Panc1 (cell line): ENCODE measurements around the gene MED8. TPM values are rescaled to one million over a fixed set of nuclear protein-coding genes. Genes with fewer than 3 reads are reported as not detected.
A peak's percentile ranks its signal among the peaks of the same experiment; 100 is the strongest.

Experiments
- ATAC-seq: fragments of 200-7000 bp; cut with Tn5 transposase; 2 replicates; pipeline ENCODE4 v1.9.1; 2020; ENCODE audit warnings: mild to moderate bottlenecking, moderate library complexity
- BruUV-seq: library from RNA; stranded (reverse); fragments of 400-500 nt; replicated peaks from 2 replicates; lab custom pipeline; 2021; lab: Mats Ljungman, UMichigan
- CTCF ChIA-PET: fragments of 300-600 bp; sonication (Branson Sonifier 250); formaldehyde crosslinking; loops from one replicate; lab custom pipeline; 2022; ENCODE audit warnings: antibody characterized with exemption; lab: Charles Lee
- POLR2A ChIA-PET: fragments of 300-600 bp; sonication (Branson Sonifier 250); formaldehyde crosslinking; loops from one replicate; lab custom pipeline; 2022; ENCODE audit warnings: antibody characterized with exemption; lab: Charles Lee
- DNase-seq: peaks from one replicate; pipeline ENCODE4 v3.0.0-alpha.2; 2010; ENCODE audit warnings: low read depth, low spot score
- H3K27ac ChIP-seq: 2 replicates; pipeline ENCODE4 v1.5.1; 2011; ENCODE audit warnings: mild to moderate bottlenecking, low read length, inconsistent platforms
- H3K27me3 ChIP-seq: fragments of 200-500 bp; sonication (Bioruptor generic); 2 replicates; pipeline ENCODE4 v1.6.0; 2014; ENCODE audit warnings: low read length, inconsistent platforms; ENCODE audit not compliant: control insufficient read depth, insufficient read depth
- H3K36me3 ChIP-seq: fragments of 200-500 bp; sonication (Bioruptor generic); 2 replicates; pipeline ENCODE4 v1.5.1; 2014; ENCODE audit warnings: inconsistent platforms, mild to moderate bottlenecking, low read length, moderate library complexity; ENCODE audit not compliant: control insufficient read depth, insufficient read depth
- H3K4me1 ChIP-seq: 2 replicates; pipeline ENCODE4 v1.5.1; 2011; ENCODE audit warnings: inconsistent platforms, mild to moderate bottlenecking, low read length, moderate library complexity; ENCODE audit not compliant: control insufficient read depth, insufficient read depth
- H3K4me3 ChIP-seq, 2 experiments: 2 replicates each; pipeline ENCODE4 v1.5.1; 2011 to 2012; ENCODE audit warnings: low read depth in 2 of 2, low read length in 2 of 2, mild to moderate bottlenecking in 2 of 2, inconsistent platforms in 1 of 2, moderate library complexity in 1 of 2
- H3K9me3 ChIP-seq: fragments of 200-500 bp; sonication (Bioruptor generic); 2 replicates; pipeline ENCODE4 v1.5.1; 2014; ENCODE audit warnings: low read depth, mild to moderate bottlenecking, inconsistent platforms, low read length, moderate library complexity; ENCODE audit not compliant: control insufficient read depth, insufficient read depth
- CTCF ChIP-seq: fragments of 450-650 bp; IDR thresholded peaks from 2 replicates; pipeline ENCODE4 v1.5.1; 2017; ENCODE audit warnings: mild to moderate bottlenecking
- POLR2AphosphoS5 ChIP-seq: IDR thresholded peaks from 2 replicates; pipeline ENCODE4 v1.6.1; 2012; ENCODE audit warnings: mild to moderate bottlenecking, low read depth, low read length, moderate library complexity
- REST ChIP-seq, 2 experiments: IDR thresholded peaks; 2 replicates each; pipeline ENCODE4 v1.6.1; 2011 to 2012; ENCODE audit warnings: low read depth in 2 of 2, control low read depth in 1 of 2, low read length in 1 of 2, mild to moderate bottlenecking in 1 of 2, moderate library complexity in 1 of 2; ENCODE audit not compliant: insufficient read depth in 1 of 2
- SIN3A ChIP-seq: IDR thresholded peaks from 2 replicates; pipeline ENCODE4 v1.6.1; 2012; ENCODE audit warnings: low read depth, mild to moderate bottlenecking, low read length, moderate library complexity, borderline replicate concordance; ENCODE audit not compliant: insufficient read depth
- TCF7L2 ChIP-seq: IDR thresholded peaks from 2 replicates; pipeline ENCODE4 v1.6.1; 2011; ENCODE audit warnings: mild to moderate bottlenecking, low read depth, low read length, inconsistent platforms
- in situ Hi-C: cut with HindIII; loops from 2 replicates; pipeline ENCODE4 v1.10.0; 2016; ENCODE audit warnings: low sequenced_read_pairs, low pct_unique_long_range_greater_than_20kb
- intact Hi-C: fragments of 100-400 bp; cut with micrococcal nuclease; formaldehyde crosslinking; loops from one replicate; pipeline ENCODE4 v1.10.0; 2022; ENCODE audit not compliant: unreplicated experiment
- total RNA-seq: library from RNA; stranded (reverse); gene quantifications from one replicate; pipeline ENCODE4 v1.2.1, GENCODE V29; 2021; ENCODE audit not compliant: unreplicated experiment

MED8 gene
- total RNA-seq, 1 experiment from 2014 or later, result 50.8 TPM

- intact Hi-C loops, result no loop called here
- ATAC-seq (no peak), DNase-seq (no peak)
- Histone ChIP-seq H3K27ac (no peak overlapping the region), H3K9me3 (no peaks in the 10 kb centered on the region), H3K27me3 (no peaks in the 10 kb centered on the region), H3K36me3 (no peaks in the 10 kb centered on the region; the same call in 1 of the 2 replicates), H3K4me3 (no peak overlapping the region), H3K4me1 (peaks cover 14% of the 10 kb centered on the region)
- POLR2A ChIA-PET, result no interaction called here
- no TSS peak for BruUV-seq
- CTCF ChIA-PET, result no interaction called here
- TF ChIP-seq CTCF, result no peak
- no peak for TF ChIP-seq TCF7L2
- TF ChIP-seq REST (IDR thresholded peaks at IDR 0.05; ENCODE audit: insufficient read depth in 1 of 2, low read depth in 2 of 2, low read length in 1 of 2), result no peak
- no peak for TF ChIP-seq POLR2AphosphoS5
- TF ChIP-seq SIN3A, result no peak
- in situ Hi-C loops, result no loop called here
These were observed 35.1 kb downstream of the MED8 start for GRCh38 chr1:43354471-43354870.

GRCh38 chr1:43352881-43353280 is 36.7 kb downstream of the MED8 start:
- peaks cover 17% of the 10 kb centered on the region for H3K4me1 ChIP-seq
- no TSS peak for BruUV-seq
- no peak for ATAC-seq
- H3K9me3 ChIP-seq, result no peaks in the 10 kb centered on the region
- no peaks in the 10 kb centered on the region for H3K27me3 ChIP-seq
- intact Hi-C loops, result no loop called here
- POLR2A ChIA-PET, result interaction anchor here (0.5 kb wide), 1 partner anchor 68 kb away, joined by 3 read pairs; no protein-coding TSS in a partner anchor
- no peak overlapping the region for H3K27ac ChIP-seq
- no peaks in the 10 kb centered on the region for H3K36me3 ChIP-seq
- TF ChIP-seq CTCF (no peak), TCF7L2 (peak; percentile 47; the same call in 1 of the 2 replicates)
- no peak overlapping the region for H3K4me3 ChIP-seq
- CTCF ChIA-PET, result no interaction called here
- DNase-seq, result no peak
- in situ Hi-C loops, result no loop called here

- BruUV-seq, result no TSS peak
- ATAC-seq, result no peak
- Histone ChIP-seq H3K4me3 (no peak overlapping the region), H3K9me3 (no peaks in the 10 kb centered on the region), H3K36me3 (no peaks in the 10 kb centered on the region), H3K27ac (no peak overlapping the region), H3K27me3 (no peaks in the 10 kb centered on the region), H3K4me1 (peaks cover 14% of the 10 kb centered on the region)
- DNase-seq, result no peak
- in situ Hi-C loops (no loop called here), intact Hi-C loops (no loop called here)
- ChIA-PET CTCF (no interaction called here), POLR2A (no interaction called here)
- TF ChIP-seq TCF7L2, result no peak
- no peak for TF ChIP-seq SIN3A
- no peak for TF ChIP-seq REST (IDR thresholded peaks at IDR 0.05; ENCODE audit: insufficient read depth in 1 of 2, low read depth in 2 of 2, low read length in 1 of 2)
- TF ChIP-seq POLR2AphosphoS5, result no peak
- no peak for TF ChIP-seq CTCF
These were observed 37.3 kb downstream of the MED8 start for GRCh38 chr1:43352351-43352705.
